Thymus (tissue), 11 donors: ENCODE measurements around the gene LRRC4. TPM values are rescaled to one million over a fixed set of nuclear protein-coding genes. Genes with fewer than 3 reads are reported as not detected.

Experiments
- DNase-seq, 9 donors: peaks; one replicate each; pipeline ENCODE4 v3.0.0-alpha.2; 2013; ENCODE audit warnings: low spot score in 9 of 9, low read depth in 6 of 9, missing footprints in 1 of 9
- H3K27ac ChIP-seq, 2 donors: one replicate each; pipeline ENCODE4 v1.5.1; 2013; ENCODE audit warnings: control low read depth in 1 of 2, low read depth in 1 of 2, low read length in 1 of 2, mild to moderate bottlenecking in 1 of 2, moderate library complexity in 1 of 2
- H3K27me3 ChIP-seq, 2 donors: one replicate each; pipeline ENCODE4 v1.5.1; 2013; ENCODE audit warnings: low read length in 1 of 2; ENCODE audit not compliant: control insufficient read depth in 2 of 2, insufficient read depth in 1 of 2
- H3K36me3 ChIP-seq, 2 donors: one replicate each; pipeline ENCODE4 v1.5.1; 2013; ENCODE audit warnings: low read length in 1 of 2, mild to moderate bottlenecking in 1 of 2, moderate library complexity in 1 of 2; ENCODE audit not compliant: control insufficient read depth in 2 of 2, insufficient read depth in 2 of 2
- H3K4me1 ChIP-seq, 2 donors: one replicate each; pipeline ENCODE4 v1.5.1; 2013; ENCODE audit warnings: low read length in 2 of 2; ENCODE audit not compliant: control insufficient read depth in 2 of 2, insufficient read depth in 2 of 2
- H3K4me3 ChIP-seq, 2 donors: one replicate each; pipeline ENCODE4 v1.5.1; 2013; ENCODE audit warnings: low read length in 2 of 2, control low read depth in 1 of 2, mild to moderate bottlenecking in 1 of 2
- H3K9me3 ChIP-seq, 2 donors: one replicate each; pipeline ENCODE4 v1.5.1; 2013; ENCODE audit warnings: low read length in 1 of 2, mild to moderate bottlenecking in 1 of 2; ENCODE audit not compliant: control insufficient read depth in 2 of 2, insufficient read depth in 1 of 2
- WGBS: extraction: QIAGEN DNeasy Blood & Tissue Kit; methylation state at CpG from one replicate; pipeline ENCODE4 v1.1.7; 2013; 5-methylcytosine and 5-hydroxymethylcytosine counted together
- polyA plus RNA-seq: library from polyadenylated mRNA; stranded (reverse); fragments of 200-250 nt; gene quantifications from one replicate; pipeline ENCODE4 v1.2.3, GENCODE V29; 2013
- total RNA-seq: library from RNA; stranded (reverse); fragments of 120-200 nt; gene quantifications from one replicate; pipeline ENCODE4 v1.2.4, GENCODE V29; 2013
- donor health status: healthy.

The LRRC4 gene
- total and polyA plus RNA-seq, 2 donors = 1.6 to 3.1 TPM

DNA sequence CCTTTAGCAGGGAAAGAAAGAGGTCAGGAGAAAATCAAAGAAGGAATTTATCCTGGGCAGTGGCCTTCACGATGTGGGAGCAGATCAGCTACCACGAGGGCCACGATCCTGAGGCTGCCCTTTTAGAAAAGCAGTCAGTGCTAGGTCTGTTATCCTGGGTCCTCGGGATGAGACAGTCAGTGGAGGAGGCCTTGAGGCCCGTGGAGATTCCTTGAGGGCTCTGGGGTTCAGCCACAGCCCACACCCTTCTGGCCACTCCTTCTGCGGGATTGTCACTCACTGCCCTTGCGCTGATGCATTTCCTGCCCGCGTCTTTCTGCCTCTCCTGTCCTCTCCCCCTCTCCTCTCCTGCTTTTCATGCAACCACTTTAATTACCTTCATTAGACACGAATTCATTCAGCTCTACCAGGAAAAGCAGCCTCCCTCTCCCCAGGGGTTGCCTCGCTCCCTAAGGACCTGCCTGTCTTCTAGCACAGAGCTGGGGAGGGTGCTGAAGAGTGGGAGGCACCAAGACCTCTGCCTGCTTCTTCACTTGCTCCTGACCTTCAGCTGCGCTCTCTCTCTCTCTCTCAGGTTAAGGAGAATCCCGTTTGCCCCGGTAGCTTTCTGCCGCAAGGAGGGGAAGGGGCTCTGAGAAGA lies 42.6 kb upstream of the LRRC4 start:
- 98% methylated on average over 15 of the region's 15 CpGs for WGBS
- Histone ChIP-seq H3K27me3 (no peaks in the 10 kb centered on the region), H3K9me3 (no peaks in the 10 kb centered on the region), H3K36me3 (peaks cover 17 to 25% of the 10 kb centered on the region in 2 donors), H3K27ac (no peak overlapping the region), H3K4me3 (no peak overlapping the region), H3K4me1 (peaks cover 0 to 29% of the 10 kb centered on the region in 2 donors)
- DNase-seq = no peak

DNA sequence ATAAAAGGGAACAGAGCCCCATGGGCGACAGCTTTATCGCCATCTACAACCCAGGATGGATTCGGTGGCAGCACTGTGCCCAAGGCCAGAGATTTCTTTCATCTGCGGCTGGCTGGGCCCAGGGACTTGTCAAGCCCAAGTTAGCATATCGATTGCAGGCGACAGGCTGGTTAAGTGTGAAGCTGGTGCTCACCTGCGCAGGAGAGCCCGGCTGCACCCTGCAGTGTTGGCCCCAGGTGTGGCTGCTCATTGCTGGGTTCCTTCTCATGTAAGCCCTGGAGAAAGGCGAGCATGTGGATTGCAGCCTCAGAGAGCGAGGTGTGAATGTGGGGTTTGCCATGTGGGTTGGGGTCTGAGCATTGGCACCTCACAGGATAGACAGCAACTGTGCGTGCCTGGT lies 40.6 kb upstream of the LRRC4 start:
- H3K27me3 ChIP-seq = no peaks in the 10 kb centered on the region
- no peak overlapping the region for H3K27ac ChIP-seq
- WGBS = 85% methylated on average over 11 of the region's 11 CpGs
- no peaks in the 10 kb centered on the region for H3K9me3 ChIP-seq
- H3K4me3 ChIP-seq = no peak overlapping the region
- H3K36me3 ChIP-seq = peaks cover 7 to 12% of the 10 kb centered on the region in 2 donors
- DNase-seq = no peak
- peaks cover 0 to 42% of the 10 kb centered on the region in 2 donors for H3K4me1 ChIP-seq

DNA sequence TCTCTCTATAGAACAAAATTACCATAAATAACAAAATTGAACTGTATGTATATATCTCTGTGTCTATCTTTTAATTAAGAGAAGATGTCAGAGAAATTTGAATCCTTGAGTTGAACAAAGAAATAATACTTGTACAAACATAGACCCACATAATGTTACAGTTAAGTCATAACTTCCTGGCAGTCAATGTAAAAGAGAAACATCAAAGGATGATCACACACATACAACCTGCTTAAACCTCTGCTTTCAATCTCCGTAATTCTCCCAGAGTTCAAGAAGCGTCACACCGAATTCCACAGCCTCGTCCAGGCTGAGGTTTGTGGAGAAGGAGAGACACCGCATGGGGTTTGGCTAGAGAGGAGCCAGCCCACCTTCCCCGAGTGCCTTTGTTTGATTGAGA lies 40.1 kb upstream of the LRRC4 start:
- H3K27ac ChIP-seq = no peak overlapping the region
- 86% methylated on average over 6 of the region's 6 CpGs for WGBS
- H3K4me3 ChIP-seq = no peak overlapping the region
- H3K36me3 ChIP-seq = peaks cover 6 to 12% of the 10 kb centered on the region in 2 donors
- peaks cover 0 to 37% of the 10 kb centered on the region in 2 donors for H3K4me1 ChIP-seq
- H3K9me3 ChIP-seq = no peaks in the 10 kb centered on the region
- DNase-seq = peak in 1 of 9 donors; percentile 36
- H3K27me3 ChIP-seq = no peaks in the 10 kb centered on the region

DNA sequence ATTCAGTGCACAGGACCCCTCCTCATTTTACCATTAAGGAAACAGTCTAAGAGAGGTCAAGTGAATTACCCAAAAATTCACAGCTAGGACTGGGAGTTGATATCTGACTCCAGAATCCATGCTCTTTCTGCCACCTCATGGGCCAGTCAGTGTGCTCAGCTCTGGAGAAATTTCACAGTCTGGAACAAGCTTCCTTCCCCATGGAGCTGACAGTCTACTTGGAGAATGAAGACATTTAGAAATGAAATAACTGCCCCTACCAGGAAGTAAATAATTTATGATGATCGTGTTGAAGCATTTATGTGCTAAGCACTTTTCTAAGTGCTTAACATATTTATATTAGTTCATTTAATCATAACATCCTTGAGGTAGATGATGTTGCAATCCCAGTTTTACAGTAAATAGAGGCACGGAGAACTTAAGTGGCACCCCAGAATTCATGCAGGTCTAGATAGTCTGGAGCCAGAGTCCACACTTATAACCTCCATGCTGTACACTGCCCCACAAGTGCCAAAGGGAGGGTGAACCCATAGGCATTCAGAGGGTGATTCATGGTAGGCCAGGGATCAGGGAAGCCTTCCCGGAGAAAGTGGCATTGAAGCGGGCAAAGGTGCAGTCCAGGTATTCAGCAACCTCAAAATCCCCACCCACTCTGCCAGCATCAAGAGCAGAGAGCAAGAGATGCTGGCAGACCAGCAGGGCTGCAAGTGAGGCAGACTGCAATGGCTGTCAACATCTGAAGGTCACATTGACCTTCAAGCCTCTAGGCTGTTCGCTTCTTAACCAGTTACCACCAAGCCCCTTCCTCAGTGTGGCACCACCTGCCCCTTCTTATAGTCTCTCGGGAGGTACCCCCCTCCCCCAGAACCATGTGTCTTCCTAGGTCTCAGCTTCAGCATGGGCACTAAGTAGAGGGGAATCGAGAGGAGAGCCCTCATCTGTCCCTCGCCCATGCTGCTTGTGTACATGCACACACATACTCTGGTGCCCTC lies 38.4 kb upstream of the LRRC4 start:
- Histone ChIP-seq H3K4me3 (no peak overlapping the region), H3K4me1 (peaks cover 0 to 30% of the 10 kb centered on the region in 2 donors), H3K9me3 (no peaks in the 10 kb centered on the region), H3K27ac (no peak overlapping the region), H3K27me3 (no peaks in the 10 kb centered on the region), H3K36me3 (peaks cover 3% of the 10 kb centered on the region in 2 donors)
- WGBS = 99% methylated on average over 8 of the region's 8 CpGs
- DNase-seq = no peak

DNA sequence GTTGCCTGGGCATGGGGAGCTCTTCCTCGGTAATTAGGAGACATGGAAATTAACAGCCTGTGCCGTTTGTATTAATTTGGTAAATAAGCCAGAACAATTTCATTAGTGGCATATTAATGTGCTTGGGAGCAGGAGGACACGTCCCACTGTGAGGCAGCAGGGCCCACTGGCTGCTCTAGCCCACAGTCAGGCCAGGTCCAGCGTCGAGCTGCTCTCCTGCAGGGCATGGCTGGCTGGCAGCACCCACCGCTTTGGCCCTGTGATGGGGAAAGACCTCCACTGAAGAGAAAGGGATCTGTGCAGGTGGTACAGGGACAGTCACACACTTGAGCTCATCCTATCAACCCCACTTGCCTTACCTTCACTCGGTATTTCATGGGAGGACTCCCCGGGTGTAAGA lies 37.5 kb upstream of the LRRC4 start:
- Histone ChIP-seq H3K36me3 (no peaks in the 10 kb centered on the region), H3K27me3 (no peaks in the 10 kb centered on the region), H3K9me3 (no peaks in the 10 kb centered on the region), H3K4me3 (no peak overlapping the region), H3K4me1 (peaks cover 0 to 30% of the 10 kb centered on the region in 2 donors), H3K27ac (no peak overlapping the region)
- no peak for DNase-seq
- WGBS = 98% methylated on average over 8 of the region's 8 CpGs

DNA sequence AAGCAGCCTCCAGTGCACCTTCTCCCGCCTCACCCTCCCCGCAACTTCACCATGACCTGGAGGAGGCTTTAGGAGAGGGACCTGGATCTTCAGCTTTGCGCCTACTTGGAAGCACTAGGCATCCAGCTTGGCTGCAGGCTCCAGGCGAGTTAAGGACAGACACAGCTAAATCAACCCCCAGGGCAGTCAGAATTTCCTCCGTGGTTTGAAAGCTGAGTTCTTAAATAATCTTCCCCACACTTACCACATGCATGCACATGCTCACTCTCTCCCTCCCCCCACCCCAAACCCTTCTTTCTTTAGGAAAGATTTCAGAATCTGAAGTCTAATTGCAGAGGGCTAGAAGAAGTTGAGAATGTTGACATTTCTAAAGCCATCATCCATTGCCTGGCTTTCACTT lies 36.7 kb upstream of the LRRC4 start:
- no peak for DNase-seq
- no peaks in the 10 kb centered on the region for H3K27me3 ChIP-seq
- H3K27ac ChIP-seq = no peak overlapping the region
- peaks cover 0 to 5% of the 10 kb centered on the region in 2 donors for H3K36me3 ChIP-seq
- H3K4me1 ChIP-seq = peaks cover 0 to 30% of the 10 kb centered on the region in 2 donors
- WGBS = 76% methylated on average over 5 of the region's 5 CpGs
- no peaks in the 10 kb centered on the region for H3K9me3 ChIP-seq
- H3K4me3 ChIP-seq = no peak overlapping the region

DNA sequence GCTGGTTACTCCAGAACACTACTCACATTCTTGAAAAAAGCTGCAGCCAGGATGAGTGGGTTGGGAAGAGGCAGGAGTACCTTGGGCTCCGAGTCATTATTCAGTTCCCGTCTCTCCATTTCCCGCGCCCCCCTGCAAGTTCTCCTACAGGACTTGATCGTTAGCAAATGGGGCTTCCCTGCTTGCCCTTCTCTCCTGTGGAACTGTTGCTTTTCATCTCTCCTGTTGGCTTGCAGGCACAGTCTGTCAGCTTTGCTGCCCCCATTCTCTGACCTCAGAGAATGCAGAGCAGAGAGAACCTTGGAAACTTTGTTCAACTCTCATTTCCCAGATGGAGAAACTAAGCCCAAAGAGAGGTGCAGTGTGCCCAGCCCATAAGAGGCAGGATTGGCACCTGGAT lies 35.6 kb upstream of the LRRC4 start:
- no peak overlapping the region for H3K27ac ChIP-seq
- no peak for DNase-seq
- no peak overlapping the region for H3K4me3 ChIP-seq
- WGBS = 86% methylated on average over 5 of the region's 5 CpGs
- H3K36me3 ChIP-seq = peaks cover 0 to 5% of the 10 kb centered on the region in 2 donors
- H3K4me1 ChIP-seq = peaks cover 0 to 27% of the 10 kb centered on the region in 2 donors
- H3K27me3 ChIP-seq = no peaks in the 10 kb centered on the region
- no peaks in the 10 kb centered on the region for H3K9me3 ChIP-seq

DNA sequence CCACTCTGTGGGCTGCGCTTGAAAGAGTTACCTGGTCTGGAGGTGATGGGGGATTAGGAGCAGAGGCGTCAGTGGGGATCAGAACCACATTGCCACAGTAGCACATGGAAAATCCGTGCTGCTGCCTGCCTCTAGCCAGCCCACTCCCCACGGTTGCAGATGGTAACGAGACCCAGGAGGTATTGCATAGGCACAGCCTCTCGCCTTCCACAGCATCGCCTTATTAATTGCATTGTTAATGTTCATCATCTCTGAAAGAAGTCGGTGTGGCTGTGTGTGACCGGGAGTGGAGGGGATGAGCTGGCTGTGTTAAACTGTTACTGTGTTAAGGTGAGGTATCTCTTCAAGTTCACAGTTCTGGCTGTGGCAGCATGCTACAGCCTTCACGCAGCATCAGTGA lies 35.2 kb upstream of the LRRC4 start:
- Histone ChIP-seq H3K27ac (no peak overlapping the region), H3K27me3 (no peaks in the 10 kb centered on the region), H3K36me3 (peaks cover 0 to 5% of the 10 kb centered on the region in 2 donors), H3K4me1 (peaks cover 0 to 23% of the 10 kb centered on the region in 2 donors), H3K4me3 (no peak overlapping the region), H3K9me3 (no peaks in the 10 kb centered on the region)
- no peak for DNase-seq
- WGBS = 97% methylated on average over 10 of the region's 10 CpGs

DNA sequence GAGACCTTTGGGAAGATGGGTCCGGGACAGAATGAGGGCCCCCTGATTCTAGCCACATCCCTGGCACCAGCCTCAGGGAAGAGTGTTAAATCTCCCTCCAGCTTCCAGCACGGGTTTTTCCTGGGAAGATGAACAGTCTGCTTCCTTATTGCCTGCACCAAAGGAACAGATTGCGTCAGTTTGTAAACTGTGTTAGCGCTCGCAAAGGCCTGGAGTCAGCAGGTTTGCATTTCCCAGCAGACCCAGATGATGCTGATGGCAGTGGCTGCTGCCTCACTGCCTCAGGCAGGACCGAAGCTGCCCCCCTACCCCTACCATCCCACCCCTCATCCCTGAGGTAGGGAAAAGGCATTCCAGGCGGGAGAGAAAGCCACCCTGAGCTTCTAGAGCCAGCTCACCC lies 34.6 kb upstream of the LRRC4 start:
- no peak for DNase-seq
- no peaks in the 10 kb centered on the region for H3K9me3 ChIP-seq
- 97% methylated on average over 7 of the region's 7 CpGs for WGBS
- H3K4me1 ChIP-seq = peaks cover 0 to 24% of the 10 kb centered on the region in 2 donors
- no peak overlapping the region for H3K4me3 ChIP-seq
- no peaks in the 10 kb centered on the region for H3K27me3 ChIP-seq
- no peak overlapping the region for H3K27ac ChIP-seq
- peaks cover 2 to 5% of the 10 kb centered on the region in 2 donors for H3K36me3 ChIP-seq
